GM18861 (cell line): Measurements from ENCODE around the gene CHDH.

Experiments used
- ATAC-seq: cut with Tn5 transposase; IDR thresholded peaks from one replicate; pipeline ENCODE4 v1.9.1; 2021; ENCODE audit not compliant: unreplicated experiment

The CHDH gene

DNA sequence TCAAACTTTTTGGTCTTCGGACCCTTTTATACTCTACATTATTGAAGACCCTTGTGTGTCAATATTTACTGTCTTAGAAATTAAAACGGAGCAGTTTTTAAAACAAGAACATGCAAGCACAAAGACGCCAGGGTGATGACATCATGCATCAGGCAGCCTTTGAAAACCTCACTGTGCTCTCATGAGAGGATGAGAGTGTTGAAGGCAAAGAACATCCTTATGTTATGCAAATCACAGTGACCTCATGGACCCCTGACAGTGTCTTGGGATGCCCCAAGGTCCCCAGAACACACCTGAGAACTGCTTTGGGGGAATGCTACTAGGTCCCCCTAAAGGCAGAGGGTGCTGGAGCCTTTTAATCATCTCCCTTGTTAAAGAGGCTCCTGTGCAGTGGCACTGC is 51.6 kb downstream of the CHDH start:
- no peak for ATAC-seq

DNA sequence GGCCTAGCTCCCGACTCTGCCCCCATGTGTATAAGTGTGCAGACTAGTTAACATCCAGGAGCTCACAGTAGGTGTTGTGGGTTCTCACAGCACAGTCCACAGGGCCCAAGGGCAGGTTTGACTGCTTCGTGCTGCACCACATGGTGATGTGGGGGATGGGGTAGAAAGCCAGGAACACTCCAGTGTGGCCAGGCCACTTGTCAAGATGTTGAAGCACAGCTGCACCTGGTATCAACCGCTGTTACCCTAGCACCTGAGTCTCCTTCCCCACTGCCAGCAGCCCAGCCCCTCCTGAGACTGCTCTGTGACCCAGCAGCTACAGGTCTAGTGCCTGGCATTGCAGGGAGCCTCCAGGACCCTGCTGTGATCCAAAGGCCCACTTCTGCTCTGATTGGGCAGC is 53.4 kb downstream of the CHDH start:
- no peak for ATAC-seq

DNA sequence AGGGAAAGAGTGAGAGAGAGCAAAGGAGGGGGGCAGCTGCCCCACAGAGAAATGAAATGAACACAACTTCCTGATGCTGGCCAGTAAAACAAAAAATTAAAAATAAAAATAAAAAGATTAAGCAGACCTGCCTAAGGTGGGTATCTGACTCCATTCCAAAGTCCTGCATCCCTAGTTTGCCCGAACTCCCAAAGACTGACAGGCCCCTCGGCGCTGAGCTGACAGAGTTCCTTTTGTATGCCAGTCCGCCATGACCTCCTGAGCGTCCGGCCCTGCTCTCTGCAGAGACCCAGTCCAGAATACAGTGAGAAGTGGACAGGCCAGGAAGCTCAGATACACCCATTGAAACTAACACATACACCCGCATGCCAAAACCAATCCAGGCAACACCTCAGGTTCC is 54.9 kb downstream of the CHDH start:
- ATAC-seq: no peak

DNA sequence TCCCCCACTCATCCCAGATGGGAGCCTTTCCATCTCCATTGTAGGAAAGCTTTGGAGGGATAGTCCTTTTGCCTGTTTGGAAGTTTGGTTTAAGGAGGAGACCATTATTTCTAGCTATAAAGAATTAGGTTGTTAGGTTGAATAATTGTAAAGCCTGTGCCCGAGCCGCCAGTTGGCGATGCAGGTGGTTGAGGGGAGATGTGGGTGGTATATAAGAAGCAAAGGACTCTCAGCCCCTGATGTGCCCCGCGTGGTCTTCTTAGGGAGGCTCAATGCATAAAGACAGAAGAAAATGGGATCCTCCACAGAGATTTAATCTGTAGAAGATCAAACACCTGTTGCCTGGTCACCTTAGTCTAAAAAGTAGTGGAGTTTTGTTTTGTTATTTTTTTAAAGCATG is 55.7 kb downstream of the CHDH start:
- ATAC-seq: no peak

DNA sequence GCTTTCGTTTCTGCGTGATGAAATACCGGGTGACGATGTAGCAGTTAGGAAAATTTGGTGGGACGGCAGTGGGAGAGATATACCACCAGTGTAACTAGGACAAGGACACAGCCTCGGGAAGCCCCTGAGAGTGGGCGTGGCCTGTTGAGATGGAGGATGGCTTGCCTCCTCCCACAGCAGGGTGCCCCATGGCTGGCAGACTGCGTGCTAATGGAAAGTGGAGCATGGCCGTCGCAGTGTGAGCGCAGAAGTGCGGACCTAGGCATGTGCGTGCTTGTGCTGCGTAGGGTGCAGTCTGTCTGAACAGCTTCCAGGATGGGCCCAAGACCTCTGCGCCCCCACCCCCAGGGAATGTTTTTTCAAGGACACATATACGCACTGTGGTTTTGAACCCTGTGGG is 56.8 kb downstream of the CHDH start:
- ATAC-seq: no peak

DNA sequence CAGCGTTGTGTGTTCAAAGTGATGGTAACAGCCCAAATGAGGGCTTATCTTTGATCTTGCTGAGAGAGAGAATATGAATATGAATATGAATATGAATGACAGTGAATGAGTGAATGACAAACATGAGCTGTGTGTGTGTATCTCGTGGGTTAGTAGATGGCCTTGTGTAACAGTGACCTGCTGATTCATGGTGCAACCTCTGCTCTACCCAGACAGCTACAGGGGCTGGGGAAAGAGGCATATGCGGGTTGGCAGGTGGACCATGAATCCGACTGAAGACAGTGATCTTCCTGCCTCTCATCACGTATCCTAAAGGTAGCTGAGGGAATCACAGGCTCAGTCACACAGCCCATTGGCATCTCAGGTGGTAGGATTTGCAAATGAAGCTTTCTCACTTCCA is 58.2 kb downstream of the CHDH start:
- no peak for ATAC-seq

DNA sequence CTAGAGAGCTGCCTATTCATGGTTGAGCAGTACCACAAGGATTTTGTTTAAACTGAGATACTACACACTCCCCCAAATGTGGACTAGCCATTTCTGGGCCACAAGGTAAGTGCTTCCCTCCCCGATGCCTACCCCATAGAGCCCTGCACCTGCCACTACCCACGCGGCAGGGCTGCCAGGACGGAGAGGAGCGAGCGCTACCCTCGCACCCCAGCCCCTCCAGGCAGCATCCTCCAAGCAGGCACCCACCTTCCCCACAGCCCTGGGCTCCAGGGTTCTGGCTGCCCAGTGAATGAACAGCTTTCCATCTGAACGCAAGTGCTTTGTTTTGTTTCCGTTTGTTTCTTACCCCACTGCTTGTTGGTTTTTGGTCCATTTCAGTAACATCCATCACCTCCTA is 59.2 kb downstream of the CHDH start:
- ATAC-seq: no peak

DNA sequence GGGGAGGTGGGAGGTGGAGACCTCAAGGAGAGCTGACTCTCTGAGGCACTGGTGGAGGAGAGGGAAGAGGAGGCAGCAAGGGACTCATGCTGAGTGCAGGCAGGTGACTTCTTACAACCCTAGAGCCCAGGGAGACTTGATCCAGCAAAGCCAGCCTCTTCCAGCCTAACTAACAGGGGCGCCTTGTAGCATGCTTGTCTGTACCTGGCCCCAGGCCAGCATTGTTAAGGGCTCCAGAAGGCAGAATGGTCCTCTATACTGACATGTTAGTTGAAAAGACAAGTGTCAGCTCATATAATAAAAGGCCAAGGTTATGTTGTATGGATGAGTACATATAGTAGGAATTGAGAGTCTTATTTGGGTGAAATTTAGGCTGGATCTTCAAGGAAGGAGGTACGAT is 65.4 kb downstream of the CHDH start:
- no peak for ATAC-seq

DNA sequence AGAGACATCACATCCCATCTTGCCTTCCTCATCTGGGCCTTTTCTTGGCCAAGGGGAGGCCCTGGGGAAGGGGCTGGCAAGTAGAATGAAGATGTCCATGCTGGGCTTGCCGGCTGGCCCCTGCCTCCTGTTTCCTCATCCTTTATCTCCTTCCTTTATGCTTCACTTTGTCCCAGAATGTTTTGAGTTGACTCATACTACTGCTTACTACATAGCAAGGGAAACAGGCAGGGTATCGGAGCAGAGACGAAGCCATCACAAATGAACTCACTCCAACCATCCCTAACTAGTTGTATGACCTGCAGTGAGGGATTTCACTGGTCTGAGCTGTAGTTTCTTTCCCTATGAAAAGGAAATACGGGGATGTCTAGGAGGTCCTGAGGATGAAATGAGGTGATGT is 66.0 kb downstream of the CHDH start:
- no peak for ATAC-seq

DNA sequence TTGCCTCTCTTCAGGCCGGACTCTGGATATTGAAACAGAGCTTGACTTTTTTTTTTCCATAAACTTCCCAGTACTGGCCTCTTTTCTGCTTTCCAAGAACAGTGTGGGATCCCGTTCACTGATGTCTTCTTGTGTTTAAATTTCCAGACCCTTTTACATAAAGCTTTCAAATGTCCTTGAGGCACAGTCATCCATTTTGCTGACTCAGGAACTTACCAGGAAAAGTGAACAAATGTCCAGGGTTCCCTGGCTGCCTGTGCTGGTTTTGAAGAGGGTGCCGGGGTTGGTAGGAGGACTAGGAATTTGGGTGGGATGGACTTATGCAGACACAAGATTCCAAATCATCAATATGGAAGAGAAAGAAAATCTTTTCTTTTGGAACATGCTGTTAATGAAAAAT is 68.1 kb downstream of the CHDH start:
- ATAC-seq: no peak

DNA sequence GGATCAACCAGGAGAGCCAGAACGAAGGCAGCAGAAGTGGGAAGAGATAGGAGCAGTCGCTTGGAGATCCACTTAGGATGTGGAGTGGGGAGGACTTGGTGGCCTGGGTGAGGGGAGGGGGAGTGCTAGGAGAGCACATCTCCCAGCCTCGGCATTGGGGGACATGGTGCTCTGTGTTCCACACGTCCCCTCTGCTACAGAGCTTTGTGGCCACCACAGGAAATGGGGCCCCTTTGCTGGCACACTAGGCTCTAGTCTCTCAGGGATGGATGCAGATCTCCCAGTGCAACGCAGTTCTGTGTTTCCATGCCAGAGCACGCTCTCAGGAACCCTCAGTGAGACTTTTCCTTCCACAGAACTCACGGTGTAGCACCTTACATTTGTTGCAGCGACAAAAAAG is 68.8 kb downstream of the CHDH start:
- ATAC-seq: no peak

DNA sequence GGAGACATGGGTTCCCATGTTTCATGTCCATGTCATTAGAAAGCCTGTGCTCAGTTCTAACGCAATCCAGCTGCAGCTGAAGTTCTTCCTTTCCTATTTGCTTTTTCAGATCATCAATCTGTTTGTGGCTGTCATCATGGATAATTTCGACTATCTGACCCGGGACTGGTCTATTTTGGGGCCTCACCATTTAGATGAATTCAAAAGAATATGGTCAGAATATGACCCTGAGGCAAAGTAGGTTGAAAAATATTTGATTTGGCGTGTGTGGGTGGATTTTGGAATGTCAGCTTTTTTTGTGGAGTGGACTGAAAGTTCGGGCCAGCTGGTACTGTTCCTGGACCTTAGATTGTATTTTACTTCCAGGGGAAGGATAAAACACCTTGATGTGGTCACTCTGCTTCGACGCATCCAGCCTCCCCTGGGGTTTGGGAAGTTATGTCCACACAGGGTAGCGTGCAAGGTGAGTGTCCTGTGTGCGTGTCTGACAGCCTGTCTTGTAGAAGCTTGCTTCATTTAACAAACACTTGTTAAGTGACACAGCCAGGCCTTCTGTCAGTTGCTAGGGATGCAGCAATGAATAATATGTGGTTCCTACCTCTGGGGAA is 69.6 kb downstream of the CHDH start:
- no peak for ATAC-seq

DNA sequence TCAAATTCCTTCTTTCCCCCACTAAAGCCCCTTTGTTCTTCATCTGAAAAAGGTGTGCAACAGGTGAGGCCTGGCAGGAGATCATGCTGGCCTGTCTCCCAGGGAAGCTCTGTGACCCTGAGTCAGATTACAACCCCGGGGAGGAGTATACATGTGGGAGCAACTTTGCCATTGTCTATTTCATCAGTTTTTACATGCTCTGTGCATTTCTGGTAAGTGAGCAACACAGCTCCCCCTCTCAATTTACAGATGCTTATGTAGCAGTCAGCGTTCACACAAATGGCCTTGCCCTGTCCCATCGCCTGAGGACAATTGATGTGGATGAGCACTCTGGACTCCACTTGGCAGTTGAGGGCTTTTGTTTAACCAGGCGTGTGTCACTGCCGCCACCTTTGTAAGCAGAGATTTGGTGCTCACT is 70.4 kb downstream of the CHDH start:
- ATAC-seq: no peak

DNA sequence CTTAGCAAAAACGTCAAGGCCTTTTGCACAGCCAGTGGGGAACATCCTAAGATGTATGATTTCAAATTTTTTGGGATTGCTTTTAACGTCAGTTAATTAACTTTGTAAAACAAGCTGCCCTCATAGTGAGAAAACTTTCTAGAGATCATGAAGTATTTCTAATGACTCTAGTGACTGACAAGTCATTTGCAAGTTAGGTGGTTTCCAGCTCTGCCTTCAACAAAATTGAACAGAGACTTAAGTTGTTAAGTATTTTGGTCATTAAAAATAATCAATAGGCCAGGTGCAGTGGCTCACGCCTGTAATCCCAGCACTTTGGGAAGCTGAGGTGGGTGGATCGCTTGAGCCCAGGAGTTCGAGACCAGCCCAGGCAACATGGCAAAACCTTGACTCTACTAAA is 71.2 kb downstream of the CHDH start:
- ATAC-seq: no peak

DNA sequence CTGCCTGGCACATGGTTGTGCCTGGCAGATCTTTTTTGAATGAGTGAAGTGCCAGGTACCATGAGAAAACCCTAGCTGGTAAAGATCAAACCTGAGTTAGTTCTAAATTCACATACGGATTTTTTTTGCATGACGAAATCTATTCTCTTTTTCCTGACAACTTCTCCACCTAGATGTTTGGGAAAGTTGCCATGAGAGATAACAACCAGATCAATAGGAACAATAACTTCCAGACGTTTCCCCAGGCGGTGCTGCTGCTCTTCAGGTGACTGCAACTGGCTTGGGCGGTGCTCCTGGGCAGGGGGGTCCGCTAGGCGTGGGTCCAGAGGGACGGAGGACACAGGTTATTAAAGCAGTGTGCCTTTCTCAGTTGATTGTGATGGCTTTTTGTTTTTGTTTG is 71.8 kb downstream of the CHDH start:
- ATAC-seq: no peak

DNA sequence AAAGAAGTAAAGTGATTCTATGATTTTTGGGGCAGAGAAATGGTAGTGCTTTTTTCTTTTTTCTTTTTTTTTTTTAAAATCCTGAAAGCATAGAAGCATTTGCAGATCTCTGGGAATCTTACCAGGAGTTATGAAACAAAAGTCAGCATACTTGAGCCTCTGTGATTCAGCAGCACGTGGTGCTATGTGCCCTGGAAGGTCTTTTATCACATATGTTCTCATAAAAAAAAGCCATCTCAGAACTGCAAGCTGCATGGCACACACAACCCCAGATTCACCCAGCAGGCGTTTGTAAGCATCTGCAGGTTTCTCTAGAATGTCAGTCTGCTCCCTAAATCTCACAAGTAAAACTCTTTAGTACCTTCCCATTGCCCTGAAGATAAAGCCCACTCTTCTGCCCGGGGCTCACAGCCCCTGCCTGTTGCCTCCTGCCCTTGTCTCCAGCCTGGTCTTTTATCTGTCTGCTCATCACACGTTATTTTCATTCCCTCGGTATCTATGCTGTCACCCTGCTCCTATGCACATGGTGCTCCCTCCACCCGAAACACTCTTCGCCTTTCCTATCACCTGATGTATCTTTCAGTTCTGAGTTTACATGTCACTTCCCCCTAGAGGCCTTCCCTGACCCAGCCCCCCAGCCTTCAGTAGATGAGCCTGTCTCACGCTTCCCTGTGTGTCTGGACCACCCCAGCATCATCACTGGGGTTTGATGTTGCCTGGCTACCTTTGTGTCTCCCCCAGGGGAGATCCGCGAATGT is 72.4 kb downstream of the CHDH start:
- ATAC-seq: peak; percentile 80

DNA sequence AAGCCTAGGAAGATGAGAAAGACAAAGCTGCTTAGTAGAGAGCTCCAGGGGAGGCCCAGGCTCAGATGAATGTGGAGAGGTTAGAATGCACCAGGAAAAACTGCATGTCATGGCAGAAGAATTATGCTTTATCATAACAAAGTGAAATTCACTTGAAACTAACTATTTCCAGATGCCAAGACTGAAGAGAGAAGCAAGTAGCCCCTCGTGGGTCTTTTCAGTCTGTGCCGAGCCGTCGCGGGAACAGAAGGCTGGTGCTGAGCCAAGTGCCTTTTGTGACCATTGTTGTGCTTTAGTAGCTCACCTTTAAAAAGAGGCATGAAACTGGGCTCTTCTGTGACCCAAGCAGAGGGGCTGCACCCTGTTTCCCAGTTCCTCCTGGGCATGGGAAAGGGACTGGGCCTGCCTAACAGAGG is 73.2 kb downstream of the CHDH start:
- ATAC-seq: no peak

DNA sequence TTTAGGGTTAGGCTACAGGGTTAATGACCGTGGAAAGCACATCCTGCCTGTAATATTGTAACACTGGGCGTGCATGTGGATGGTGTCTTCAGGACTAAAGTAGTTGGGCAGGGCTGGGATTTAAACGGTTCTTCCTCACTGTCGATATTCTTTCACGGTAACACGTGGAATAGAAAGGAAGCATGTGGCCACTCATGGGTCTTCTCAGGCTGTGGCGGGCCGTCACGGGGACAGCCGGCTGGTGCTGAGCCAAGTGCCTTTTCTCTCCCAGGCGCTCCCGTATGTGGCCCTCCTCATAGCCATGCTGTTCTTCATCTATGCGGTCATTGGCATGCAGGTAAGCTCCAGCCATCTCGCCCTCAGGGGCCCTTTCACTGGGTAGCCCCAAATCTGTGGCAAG is 73.7 kb downstream of the CHDH start:
- no peak for ATAC-seq

DNA sequence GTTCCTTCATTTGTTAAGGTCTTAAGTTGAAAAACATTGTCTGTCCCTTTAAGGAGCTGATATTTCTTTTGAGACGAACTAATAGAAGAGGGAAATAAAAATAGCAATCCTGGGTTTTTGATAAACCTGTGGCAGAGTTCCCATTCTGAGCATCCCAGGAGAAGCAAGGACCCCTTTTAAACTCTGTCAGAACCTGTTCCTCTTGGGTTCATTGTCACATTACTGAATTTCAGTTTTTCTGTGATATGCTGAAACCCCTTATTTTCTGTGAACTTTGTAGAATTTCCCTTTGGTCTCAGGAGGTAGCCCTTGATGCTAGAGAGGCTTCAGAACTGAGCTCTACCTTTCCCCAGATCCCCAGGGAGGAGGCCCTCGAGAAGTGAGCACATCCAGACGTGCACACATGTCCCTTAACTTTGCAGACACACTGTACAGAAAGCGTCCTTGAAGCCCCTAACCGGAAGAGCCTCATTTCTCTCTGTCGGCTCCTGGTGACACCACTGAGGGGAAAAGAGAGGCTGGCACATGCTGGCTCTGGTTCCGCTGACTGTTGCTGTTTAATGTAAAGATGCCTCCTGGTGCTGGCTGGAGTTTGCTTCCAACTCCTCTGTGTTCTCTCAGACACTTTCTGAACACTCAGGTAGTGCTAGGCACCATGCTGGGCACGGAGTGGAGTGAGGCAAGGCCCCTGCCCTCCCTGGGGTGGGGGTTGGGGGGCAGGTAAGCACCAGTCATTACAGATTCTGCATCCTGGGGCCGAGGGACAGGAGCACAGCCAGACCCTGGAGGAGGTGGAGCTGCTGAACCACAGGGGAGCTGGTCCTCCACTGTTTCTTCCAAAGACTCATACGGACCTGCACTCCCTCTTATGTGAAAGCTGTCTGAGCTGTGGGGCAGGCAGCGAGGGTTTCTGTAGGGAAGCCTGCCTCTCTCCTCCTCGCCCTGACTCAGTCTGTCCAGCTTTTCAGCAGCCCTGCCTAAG is 77.5 kb downstream of the CHDH start:
- ATAC-seq: no peak

DNA sequence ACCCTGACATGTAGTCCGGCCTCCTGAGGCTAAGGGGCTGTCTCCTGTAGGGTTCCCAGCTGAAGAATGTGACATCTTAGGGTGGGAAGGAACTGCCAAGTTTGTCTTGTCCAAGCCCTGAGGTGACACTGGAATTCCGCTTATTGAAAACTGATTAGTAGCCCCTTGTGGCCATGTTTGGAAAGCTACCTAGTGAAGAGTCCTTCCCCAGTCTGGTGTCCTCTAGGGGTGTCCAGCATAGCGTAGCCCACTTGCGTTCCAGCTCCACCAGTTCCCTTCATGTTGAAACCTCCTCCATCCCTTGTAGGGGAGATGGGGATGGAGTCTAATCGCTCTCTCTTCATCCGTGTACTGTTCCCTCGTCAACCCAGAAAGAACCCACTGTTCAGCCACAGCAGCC is 79.5 kb downstream of the CHDH start:
- ATAC-seq: no peak

DNA sequence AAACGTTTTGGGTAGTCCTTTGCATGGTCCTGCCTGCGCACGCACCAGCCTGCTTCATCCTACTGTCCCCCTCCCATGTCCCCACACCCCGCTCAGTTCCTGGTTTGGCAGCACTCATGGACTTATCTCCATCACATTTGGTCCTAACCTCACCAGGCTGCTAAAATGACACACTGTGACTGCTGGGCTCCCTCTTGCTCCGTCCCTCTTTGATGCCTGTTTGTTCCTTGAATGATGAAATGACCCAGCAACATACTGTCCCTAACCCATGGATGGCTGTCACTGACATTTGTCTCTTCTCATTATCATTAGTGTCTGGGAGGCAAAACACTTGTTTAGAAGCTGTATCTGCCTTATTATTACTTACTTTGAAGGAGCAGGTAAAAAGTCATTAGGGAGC is 80.5 kb downstream of the CHDH start:
- no peak for ATAC-seq
